GM10847 (cell line): ENCODE results near the gene PXT1.

Experiments used
- POLR2A ChIP-seq: IDR thresholded peaks from 2 replicates; pipeline ENCODE4 v1.6.1; 2011; ENCODE audit not compliant: insufficient read length; ENCODE audit errors: extremely low read depth

Gene PXT1

DNA sequence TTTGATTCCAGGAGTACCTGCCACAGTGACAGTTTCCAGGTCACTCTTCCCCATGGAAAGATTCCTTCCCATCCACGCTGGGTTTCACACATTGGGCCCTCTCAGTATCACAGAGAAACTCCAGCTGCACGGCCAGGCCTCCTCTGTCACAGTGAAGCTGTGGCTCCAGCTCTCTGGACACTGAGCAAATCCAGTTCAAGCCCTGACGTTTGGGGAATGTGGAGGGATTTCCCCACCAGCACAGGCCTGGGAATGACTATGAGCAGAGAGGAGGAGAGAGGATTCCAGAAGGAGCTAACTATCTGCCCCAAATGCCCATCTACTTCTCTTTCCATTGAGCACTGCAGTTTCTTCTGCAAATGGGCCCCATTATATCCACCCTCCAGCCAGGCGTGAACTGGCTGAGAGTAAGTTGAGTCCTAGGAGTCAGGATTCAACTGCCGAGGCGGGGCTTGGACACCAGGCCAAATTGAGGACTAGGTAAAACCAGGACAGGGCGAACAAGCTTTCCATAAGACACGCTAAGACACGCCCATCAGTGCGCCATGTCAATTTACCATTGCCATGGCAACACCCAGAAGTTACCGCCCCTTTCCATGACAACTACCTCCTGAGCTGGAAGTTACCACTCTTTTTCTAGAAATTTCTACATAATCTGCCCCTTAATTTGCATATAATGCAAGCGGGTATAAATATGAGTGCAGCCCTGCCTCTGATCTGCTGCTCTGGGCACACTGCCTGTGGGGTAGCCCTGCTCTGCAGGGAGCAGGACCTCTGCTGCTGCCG is 96.8 kb downstream of the PXT1 start:
- no peak for TF ChIP-seq POLR2A

DNA sequence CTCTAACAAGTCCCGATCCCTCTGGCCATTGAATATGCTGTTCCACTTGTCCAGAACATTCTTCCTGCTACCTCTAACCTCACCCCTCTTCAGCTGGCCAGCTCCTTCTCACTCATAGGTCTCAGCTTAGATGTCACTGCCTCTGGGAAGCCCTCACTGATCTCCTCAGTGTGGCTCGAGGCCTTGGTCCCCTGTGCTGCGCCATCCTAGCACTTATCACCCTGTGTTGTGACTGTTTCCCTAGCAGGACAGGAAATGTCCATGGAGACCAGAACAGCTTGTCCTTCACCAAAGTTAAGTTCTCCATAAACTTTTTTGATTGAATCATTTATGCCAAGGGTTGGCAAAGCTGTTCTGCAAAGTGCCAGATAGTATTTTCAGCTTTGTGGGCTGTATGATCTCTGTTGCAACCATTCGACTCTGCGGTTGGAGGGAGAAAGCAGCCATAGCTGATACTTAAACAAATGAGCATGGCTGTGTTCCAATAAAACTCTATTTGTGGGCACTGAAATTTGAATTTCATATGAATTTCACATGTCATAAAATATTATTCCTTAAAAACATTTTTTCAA is 99.5 kb downstream of the PXT1 start:
- no peak for TF ChIP-seq POLR2A

DNA sequence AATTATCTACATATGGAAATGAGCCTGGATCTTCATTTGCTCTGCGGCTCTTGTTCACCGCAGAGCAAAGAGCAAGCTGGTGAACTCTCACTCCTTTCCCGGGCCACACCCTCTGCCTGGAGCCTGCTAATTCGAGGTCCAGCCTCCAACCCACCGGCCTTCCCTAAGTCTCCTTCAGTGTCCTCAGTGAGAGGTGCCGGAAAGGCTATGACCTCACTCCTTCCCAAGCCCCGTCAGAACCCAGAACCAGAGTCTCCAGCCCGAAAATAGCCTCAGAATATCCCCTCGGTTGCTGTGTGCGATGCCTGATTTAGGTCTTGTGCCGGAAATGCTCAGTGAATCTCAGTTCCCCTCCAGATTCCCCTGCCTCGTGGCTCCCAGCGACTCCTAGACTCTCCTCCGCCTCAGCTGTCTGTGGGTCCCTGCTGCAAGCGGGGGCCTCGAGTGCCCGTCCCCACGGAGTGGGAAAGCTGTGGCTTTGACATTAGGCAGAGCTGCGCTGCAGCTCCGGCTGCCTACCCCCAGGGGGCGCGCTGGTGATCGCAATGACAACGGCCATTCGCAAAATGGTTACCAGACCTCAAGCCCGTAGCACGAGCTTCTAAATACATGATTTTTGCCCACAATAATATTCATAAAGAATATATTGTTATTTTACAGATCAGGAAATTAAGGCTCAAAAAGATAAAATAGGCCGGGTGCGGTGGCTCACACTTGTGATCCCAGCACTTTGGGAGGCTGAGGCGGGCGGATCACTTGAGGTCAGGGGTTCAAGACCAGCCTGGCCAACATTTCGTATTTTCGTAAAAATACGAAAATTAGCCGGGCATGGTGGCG is 101.8 kb downstream of the PXT1 start:
- TF ChIP-seq POLR2A = no peak
